Erythroblast (primary cell): Measurements from ENCODE around the gene P4HA2.

ENCODE experiments used
- DNase-seq, 2 experiments: peaks; one replicate each; lab custom pipeline; 2025; lab: John Stamatoyannopoulos, UW
- GATA1 ChIP-seq: IDR thresholded peaks from 2 replicates; pipeline ENCODE4 v1.6.1; 2011; ENCODE audit warnings: low read depth, mild to moderate bottlenecking, control low read depth, low read length, moderate library complexity
- POLR2A ChIP-seq: IDR thresholded peaks from 2 replicates; pipeline ENCODE4 v1.6.1; 2011; ENCODE audit warnings: mild to moderate bottlenecking, low read length

The P4HA2 gene

DNA sequence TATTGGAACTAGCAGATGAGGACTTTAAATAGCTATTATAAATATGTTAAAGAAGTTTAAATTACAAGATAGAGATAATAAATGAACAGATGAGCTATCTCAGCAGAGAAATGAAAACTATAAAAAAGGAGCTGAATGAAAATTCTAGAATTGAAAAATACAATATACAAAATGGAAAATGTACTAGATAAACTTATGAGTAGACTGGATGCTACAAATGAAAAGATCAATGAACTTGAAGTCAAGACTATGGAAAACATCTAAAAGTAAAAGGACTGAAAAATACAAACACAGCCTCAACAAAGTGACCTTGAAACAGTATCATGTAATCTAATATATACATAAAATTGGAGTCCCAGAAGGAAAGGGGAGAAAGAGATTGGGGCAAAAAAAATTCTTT, 19.2 kb upstream of the P4HA2 start:
- TF ChIP-seq POLR2A (no peak), GATA1 (no peak)
- no peak for DNase-seq

DNA sequence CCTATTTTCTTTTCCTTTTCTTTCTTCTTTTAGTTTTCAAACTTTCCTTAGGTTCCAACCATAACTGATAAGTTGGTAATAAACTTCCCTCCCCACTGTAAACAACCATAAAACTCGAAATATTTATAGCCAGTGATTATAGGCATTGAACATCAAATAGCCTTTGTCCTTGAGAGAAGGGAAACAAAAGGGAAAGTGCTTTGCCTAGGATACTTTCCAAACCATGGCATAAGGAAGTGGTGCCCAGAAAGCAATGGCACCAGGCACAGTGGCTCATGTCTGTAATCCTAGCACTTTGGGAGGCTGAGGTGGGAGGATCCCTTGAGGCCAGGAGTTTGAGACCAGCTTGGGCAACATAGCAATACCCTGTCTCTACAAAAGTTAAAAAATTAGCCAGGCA, 17.9 kb upstream of the P4HA2 start:
- no peak for DNase-seq
- no peak for TF ChIP-seq POLR2A
- no peak for TF ChIP-seq GATA1

DNA sequence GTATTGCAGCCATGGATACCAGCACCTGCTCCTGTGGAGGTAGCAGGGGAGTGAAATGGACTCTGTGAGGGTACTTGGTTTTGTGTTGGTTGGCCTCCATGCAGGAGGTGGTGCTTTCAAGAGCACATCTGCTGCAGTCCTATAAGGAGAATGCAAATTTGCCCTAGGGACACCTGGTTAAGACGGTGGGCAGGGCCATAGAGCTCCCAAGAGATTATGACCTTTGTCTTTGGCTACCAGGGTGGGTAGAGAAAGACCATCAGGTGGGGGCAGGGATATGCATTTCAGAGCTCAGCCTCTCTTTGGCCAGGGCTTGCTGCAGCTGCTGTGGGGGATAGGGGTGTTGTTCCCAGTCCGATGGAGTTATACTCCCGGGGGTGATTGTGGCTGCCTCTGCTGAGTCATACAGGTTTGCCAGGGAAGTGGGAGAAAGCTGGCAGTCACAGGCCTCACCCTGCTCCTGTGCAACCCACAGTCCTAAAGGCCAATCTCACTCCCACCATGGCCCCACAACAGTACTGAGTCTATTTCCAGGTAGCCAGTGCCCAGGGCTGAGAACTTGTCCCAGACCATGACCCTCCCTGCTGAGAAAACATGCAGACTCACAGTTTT, 15.8 kb upstream of the P4HA2 start:
- no peak for DNase-seq
- TF ChIP-seq GATA1 (no peak), POLR2A (no peak)

DNA sequence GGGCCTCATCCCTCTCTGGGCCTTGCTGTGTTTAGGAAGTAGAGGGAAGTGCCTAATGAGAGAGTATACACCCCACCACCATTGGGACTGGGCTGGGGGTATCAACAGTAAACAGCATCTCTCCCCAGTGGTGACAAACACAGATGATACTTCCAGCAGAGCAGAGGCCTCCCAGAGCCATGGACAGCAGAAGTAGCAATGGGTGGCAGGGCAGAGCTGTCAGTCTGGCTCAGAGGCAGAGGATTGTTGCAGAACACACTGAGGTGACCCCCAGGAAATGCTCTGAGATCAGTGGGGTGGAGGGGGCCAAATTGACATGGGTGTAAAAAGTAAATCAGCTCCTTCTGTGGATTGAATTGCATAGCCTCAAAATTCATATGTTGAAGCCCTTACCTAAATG, 12.1 kb upstream of the P4HA2 start:
- no peak for DNase-seq
- TF ChIP-seq POLR2A (no peak), GATA1 (no peak)

DNA sequence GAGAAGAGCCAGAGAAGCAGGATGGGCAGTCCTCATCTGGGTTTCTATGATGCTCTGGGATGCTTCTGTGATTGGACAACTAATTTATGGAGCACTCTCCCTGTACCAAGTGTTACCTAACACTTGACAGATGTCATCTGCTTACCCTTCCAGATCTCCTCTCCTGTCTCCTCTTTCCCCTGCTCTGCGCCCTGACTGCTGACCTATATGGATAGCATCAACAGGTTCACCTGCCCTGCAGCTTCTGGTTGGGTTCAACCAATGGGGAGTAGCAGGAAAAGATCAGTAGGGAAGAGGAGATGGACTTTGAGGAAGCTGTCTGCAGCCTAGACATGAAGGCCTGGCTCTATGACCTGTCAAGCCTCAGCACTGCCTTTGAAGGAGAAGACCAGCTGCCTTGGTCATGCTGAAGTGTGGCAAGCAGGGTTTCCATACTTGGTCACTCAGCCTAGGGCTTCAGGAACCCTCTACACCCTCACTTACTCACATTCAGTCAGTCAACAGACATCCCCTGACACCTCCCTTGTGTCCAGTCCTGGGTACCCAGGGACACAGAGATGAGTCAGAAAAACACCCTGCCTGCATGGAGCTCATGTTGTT, 11.3 kb upstream of the P4HA2 start:
- no peak for DNase-seq
- TF ChIP-seq POLR2A (no peak), GATA1 (no peak)

DNA sequence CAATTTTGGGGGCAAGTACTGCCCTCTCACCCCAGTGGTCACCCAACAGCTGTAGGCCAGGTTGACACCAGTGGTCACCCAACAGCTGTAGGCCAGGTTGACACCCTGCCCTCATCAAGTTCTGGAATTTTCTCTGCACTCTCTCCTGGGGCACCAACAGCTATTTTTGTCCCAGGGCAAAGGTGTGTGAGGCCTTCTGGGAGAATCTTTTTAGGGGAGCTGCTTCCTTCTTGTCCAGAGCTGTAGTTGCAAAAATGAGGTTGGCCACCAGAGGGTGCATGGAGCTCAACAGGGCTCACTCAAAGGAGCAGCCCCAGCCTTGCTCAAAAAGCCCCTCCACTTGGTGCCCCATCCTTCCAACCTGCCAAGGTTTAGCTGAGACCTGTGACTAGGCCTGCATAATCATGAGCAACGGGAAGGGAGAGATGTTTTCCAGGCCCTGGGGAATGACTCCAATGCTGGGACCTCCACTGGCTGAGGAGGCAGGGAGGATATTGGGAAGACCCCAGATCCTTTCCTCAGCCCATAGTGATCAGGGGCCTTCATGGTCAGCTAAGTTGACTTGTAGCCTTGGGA, 10.6 kb upstream of the P4HA2 start:
- DNase-seq: peak; percentile 63 to 83
- TF ChIP-seq POLR2A (no peak), GATA1 (no peak)

DNA sequence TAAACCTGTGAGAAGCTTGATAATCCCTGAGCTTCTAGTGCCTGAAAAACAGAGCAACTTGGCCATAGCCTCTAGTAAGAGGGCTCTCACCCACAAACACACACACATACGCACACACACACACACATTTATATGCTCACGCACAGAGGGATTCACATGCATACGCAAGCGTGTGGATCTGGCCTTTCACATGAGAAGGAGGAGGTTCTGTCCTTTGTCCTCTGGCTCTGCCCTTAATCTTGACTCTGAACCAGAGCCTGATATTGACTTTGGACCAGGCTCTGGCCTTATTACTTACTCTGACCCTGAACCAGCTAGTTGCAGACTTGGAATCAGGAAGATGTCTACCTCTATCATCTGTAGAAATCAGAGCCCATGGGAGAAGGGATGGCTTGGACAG, 10.0 kb upstream of the P4HA2 start:
- TF ChIP-seq POLR2A (no peak), GATA1 (no peak)
- DNase-seq: no peak

DNA sequence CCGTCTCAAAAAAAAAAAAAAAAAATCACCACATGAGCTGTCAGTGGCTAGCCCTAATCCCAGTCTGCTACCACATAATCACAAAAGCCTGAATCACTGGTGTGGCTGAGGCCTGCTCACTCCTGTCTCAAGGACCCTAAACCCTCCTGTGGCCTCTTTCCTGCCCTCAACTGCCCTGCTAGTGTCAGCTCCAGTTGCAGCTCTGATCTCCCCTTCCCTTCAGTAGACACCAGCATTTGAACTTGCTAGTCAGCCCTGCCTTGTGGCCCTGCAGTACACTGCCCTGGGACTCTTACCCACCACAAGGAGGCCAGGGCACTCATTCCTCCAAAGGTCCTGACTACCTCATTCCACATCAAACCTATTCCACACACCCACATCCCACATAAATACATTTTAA, 9.5 kb upstream of the P4HA2 start:
- DNase-seq: no peak
- TF ChIP-seq GATA1 (no peak), POLR2A (no peak)

DNA sequence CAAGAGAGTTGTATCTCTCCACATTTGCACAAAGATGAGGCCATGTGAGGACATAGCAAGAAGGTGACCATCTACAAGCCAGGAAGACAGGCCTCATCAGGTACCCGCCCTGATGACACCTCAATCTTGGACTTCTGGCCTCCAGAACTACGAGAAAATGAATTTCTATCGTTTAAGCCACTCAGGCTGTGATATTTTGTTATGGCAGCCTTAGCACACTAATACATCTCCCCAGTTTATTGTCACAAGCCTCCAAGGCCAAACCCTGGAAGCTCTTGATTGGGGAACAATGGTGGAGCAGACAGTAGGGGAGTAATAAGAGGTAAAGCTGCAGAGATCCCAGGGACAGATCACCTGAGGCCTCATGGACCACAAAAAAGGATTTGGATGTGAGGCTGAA, 7.7 kb upstream of the P4HA2 start:
- no peak for DNase-seq
- TF ChIP-seq POLR2A: no peak
- no peak for TF ChIP-seq GATA1

DNA sequence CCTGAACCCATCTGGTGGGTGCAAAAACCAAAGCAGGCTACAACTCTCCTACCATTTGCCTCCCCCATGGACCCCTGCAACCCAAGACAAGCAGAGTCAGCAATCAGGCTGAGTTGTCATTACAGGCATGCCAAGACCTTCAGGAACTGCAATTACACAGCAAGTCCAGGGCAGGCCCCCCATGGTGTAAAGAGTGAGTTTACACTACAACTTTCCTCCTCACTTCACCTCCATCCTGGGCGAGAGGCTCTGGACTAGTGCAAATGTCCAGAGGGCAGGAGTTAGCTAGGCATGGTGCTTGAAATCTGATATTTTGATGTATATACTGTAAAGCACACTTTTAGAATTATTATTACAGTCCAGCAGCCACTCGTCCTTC, 7.0 kb upstream of the P4HA2 start:
- no peak for DNase-seq

DNA sequence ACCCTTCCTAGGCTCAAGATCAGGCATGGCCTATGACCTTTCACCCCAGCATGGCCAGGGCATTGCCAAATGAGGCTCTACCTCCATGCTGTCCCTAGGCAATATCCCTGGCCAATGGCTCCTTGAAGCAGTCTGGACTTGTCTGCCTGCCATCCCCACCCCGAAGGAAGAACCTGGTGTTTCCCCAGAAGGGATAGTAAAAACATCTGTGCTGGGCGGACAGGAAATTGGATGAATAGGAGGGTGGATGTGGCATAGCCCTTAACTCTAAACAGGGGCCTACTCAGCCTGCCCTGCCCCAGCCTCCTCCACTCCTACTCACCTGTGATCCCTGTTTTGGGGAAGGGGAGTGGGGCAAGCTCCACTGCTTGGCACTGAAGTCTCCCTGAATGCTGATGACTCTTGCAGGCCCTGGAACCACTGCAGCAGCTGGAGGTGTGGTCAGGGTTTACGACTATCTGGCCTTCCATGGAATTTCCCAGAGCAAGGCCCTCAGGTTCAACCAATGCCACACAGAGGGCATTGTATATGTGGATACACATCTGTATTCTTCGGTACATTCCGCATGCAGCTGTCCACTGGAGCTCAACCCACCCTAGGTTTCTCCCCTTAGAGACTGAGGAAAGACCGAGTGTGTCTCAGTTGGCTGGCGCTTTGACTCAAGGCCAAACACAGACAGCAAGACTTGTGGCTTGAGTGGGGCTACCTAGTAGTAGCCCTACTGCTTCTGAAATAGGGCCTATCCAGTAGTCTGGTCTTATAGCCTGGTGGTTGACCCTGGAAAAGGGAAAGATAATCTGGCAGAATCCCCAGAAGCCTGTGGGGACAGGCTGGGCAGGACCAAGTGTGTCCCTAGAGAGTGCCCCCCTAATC, 6.4 kb upstream of the P4HA2 start:
- DNase-seq: no peak
- no peak for TF ChIP-seq POLR2A
- no peak for TF ChIP-seq GATA1

More for the DNA sequence above, 7.0 kb upstream of the P4HA2 start:
- TF ChIP-seq POLR2A (no peak), GATA1 (no peak)

DNA sequence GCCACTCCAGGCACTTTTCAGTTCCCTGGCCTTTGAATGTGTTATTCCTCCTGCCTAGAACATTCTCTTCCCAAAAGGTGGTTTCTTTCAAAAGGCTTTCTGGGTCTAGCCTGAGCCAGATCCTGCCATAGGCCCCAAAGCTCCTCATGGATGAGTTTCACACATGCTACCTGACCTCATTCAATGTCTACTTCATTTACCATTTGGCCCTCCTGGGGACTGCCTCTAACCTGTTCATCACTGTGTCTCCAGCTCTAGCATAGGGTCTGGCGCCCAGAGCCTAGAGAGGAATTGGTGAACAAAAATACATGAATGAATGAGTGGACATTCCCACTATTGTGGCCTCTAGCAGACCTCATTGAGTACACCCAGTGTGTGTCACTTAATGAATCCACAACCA, 5.4 kb upstream of the P4HA2 start:
- TF ChIP-seq GATA1 (no peak), POLR2A (no peak)
- DNase-seq: no peak

DNA sequence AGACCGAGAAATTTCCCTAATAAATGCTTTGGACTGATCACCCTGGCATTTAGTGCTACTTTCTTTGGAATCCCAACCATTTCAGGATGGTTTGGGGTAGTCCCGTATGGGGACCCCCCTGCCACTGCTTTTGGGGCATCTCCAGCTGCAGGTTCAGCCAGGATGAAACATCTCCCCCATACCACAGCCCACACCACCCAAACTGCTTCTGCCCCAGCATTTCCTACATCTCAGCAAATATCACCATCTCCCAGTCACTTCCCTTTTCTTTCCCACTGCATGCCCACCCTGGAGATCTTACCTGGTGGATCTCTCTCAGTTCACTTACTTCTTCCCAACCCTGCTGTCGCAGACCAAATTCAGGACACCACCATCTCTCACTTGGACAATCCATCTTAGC, 4.8 kb upstream of the P4HA2 start:
- no peak for DNase-seq
- TF ChIP-seq POLR2A: no peak
- TF ChIP-seq GATA1: no peak

DNA sequence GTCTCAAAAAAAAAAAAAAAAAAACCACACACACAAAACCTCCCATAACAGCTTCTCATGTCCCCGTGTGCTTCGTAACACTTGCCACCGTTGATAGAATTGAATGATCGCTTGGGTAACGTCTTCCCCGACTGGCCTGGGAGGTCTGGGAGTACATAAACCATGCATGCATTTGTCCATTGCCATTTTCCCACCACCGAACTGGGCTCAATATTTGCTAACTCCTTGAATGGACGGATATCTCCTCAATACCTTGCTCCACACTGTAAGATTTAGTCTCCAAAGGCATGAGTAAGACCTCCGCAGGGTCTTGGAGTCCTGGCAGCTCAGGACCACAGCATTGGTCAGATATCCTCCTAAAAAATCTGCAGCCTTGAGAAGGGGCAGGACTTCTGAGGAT, 3.2 kb upstream of the P4HA2 start:
- no peak for DNase-seq
- TF ChIP-seq GATA1 (no peak), POLR2A (no peak)
